HUES6 (cell line): Measurements from ENCODE around the gene ZFAND2B.

ENCODE experiments used
- H3K27ac ChIP-seq: 2 replicates; pipeline ENCODE4 v1.7.0; 2013; ENCODE audit warnings: low read depth, mild to moderate bottlenecking, low read length, inconsistent platforms
- H3K27me3 ChIP-seq: 2 replicates; pipeline ENCODE4 v1.6.1; 2013; ENCODE audit warnings: low read length; ENCODE audit not compliant: control insufficient read depth, insufficient read depth
- H3K36me3 ChIP-seq: 2 replicates; pipeline ENCODE4 v1.6.1; 2013; ENCODE audit warnings: low read length; ENCODE audit not compliant: control insufficient read depth, insufficient read depth
- H3K4me1 ChIP-seq: 2 replicates; pipeline ENCODE4 v1.6.1; 2013; ENCODE audit warnings: low read length; ENCODE audit not compliant: control insufficient read depth, insufficient read depth
- H3K4me3 ChIP-seq: 2 replicates; pipeline ENCODE4 v1.5.1; 2013; ENCODE audit warnings: low read depth, low read length
- H3K9ac ChIP-seq: one replicate; pipeline ENCODE4 v1.6.1; 2013; ENCODE audit warnings: mild to moderate bottlenecking, low read length
- H3K9me3 ChIP-seq: 2 replicates; pipeline ENCODE4 v1.6.1; 2013; ENCODE audit warnings: low read depth, low read length; ENCODE audit not compliant: control insufficient read depth, insufficient read depth

The ZFAND2B gene

GRCh38 chr2:219206328-219207133 is at the start of gene ZFAND2B:
TSS of gene ZFAND2B (plus strand) at chr2:219206782. CDS start at chr2:219206988, 206 bp downstream.
- no peak within 1 kb of the TSS for H3K27ac ChIP-seq
- H3K27me3 ChIP-seq: no peaks in the 10 kb centered on the region
- H3K36me3 ChIP-seq: peaks cover 38% of the 10 kb centered on the region
- H3K4me3 ChIP-seq: peak within 1 kb of the TSS; percentile 78
- H3K9me3 ChIP-seq: 0 out of 2 replicates have a peak, but pooled peaks cover 2% of the 10 kb centered on the region
- H3K9ac ChIP-seq: peak within 1 kb of the TSS; percentile 55
- peaks cover 8% of the 10 kb centered on the region for H3K4me1 ChIP-seq

DNA sequence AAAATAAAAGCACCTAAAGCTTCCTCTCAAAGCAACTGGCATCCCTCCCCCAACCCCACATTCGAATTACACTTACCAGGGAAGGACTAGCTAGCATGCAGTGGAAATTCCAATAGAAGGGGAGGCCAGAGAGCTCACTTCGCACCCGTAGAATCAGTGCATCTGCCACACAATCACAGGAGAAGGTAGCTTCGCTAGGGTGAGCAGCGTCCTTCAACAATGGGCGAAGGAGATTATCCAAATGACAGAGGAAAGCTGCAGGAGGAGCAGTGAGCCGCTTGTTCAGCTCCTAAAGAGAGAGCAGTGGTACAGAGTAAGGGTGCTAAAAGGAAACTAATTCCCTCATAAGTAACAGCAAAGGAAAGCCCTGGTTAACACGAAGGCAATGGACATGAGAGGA is 49.2 kb upstream of the ZFAND2B start:
- peaks cover 12% of the 10 kb centered on the region; the same call in 1 of the 2 replicates for H3K4me1 ChIP-seq
- H3K27me3 ChIP-seq: peaks cover 11% of the 10 kb centered on the region
- H3K9me3 ChIP-seq: no peaks in the 10 kb centered on the region
- no peak overlapping the region for H3K4me3 ChIP-seq
- H3K9ac ChIP-seq: no peak overlapping the region
- H3K36me3 ChIP-seq: no peaks in the 10 kb centered on the region
- H3K27ac ChIP-seq: no peak overlapping the region

GRCh38 chr2:219158025-219158424 is 48.6 kb upstream of the ZFAND2B start:
- Histone ChIP-seq H3K27me3 (peaks cover 15% of the 10 kb centered on the region), H3K9me3 (no peaks in the 10 kb centered on the region), H3K9ac (no peak overlapping the region), H3K27ac (no peak overlapping the region), H3K4me1 (peaks cover 12% of the 10 kb centered on the region; the same call in 1 of the 2 replicates), H3K36me3 (no peaks in the 10 kb centered on the region), H3K4me3 (no peak overlapping the region)

DNA sequence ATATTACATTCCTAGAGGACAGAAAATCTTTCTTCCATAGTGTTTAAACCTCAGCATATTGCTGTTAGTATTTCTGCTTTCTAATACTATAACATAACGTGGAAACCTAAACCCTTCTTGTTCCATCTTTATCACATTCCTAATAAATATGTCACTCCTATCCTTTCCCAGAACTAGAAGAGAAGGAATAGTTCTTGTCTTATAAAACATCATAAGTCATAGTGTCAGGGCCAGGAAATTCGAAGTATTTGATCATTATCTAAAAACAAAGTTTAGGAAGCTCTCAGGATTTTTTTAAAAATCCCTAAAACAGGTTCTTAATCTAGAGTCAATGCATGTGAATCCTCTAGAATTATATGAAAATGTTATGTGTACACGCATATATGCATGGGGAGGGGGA is 48.0 kb upstream of the ZFAND2B start:
- Histone ChIP-seq H3K36me3 (no peaks in the 10 kb centered on the region), H3K4me3 (no peak overlapping the region), H3K4me1 (peaks cover 12% of the 10 kb centered on the region; the same call in 1 of the 2 replicates), H3K9ac (no peak overlapping the region), H3K27ac (no peak overlapping the region), H3K27me3 (peaks cover 15% of the 10 kb centered on the region), H3K9me3 (no peaks in the 10 kb centered on the region)

GRCh38 chr2:219159771-219160185 is 46.8 kb upstream of the ZFAND2B start:
- Histone ChIP-seq H3K4me1 (peaks cover 12% of the 10 kb centered on the region; the same call in 1 of the 2 replicates), H3K27ac (no peak overlapping the region), H3K9me3 (no peaks in the 10 kb centered on the region), H3K27me3 (peaks cover 15% of the 10 kb centered on the region), H3K36me3 (no peaks in the 10 kb centered on the region), H3K9ac (peak overlapping the region; percentile 29), H3K4me3 (peak overlapping the region; percentile 84)

GRCh38 chr2:219160186-219161017 is 46.2 kb upstream of the ZFAND2B start, which contains the start of gene NHEJ1:
TSS of gene NHEJ1 (minus strand) at chr2:219160815. CDS start at chr2:219158362, 2,453 bp downstream.
- no peaks in the 10 kb centered on the region for H3K9me3 ChIP-seq
- H3K9ac ChIP-seq: peak within 1 kb of the TSS; percentile 90
- H3K27me3 ChIP-seq: peaks cover 15% of the 10 kb centered on the region
- 0 out of 2 replicates have a peak within 1 kb of the TSS, but pooled peaks have one; percentile 38 for H3K27ac ChIP-seq
- H3K4me1 ChIP-seq: peaks cover 12% of the 10 kb centered on the region; the same call in 1 of the 2 replicates
- H3K36me3 ChIP-seq: no peaks in the 10 kb centered on the region
- peak within 1 kb of the TSS; percentile 84 for H3K4me3 ChIP-seq

GRCh38 chr2:219161097-219161496 is 45.5 kb upstream of the ZFAND2B start:
- Histone ChIP-seq H3K4me3 (peak overlapping the region; percentile 84), H3K36me3 (no peaks in the 10 kb centered on the region), H3K27ac (no peak overlapping the region), H3K9me3 (no peaks in the 10 kb centered on the region), H3K9ac (peak overlapping the region; percentile 19), H3K27me3 (peaks cover 15% of the 10 kb centered on the region), H3K4me1 (peaks cover 12% of the 10 kb centered on the region; the same call in 1 of the 2 replicates)

- Histone ChIP-seq H3K27ac (no peak overlapping the region), H3K4me3 (no peak overlapping the region), H3K27me3 (peaks cover 15% of the 10 kb centered on the region), H3K4me1 (peaks cover 4% of the 10 kb centered on the region; the same call in 1 of the 2 replicates), H3K36me3 (no peaks in the 10 kb centered on the region), H3K9ac (no peak overlapping the region), H3K9me3 (no peaks in the 10 kb centered on the region)
Observed at GRCh38 chr2:219163156-219163555, 43.4 kb upstream of the ZFAND2B start.

DNA sequence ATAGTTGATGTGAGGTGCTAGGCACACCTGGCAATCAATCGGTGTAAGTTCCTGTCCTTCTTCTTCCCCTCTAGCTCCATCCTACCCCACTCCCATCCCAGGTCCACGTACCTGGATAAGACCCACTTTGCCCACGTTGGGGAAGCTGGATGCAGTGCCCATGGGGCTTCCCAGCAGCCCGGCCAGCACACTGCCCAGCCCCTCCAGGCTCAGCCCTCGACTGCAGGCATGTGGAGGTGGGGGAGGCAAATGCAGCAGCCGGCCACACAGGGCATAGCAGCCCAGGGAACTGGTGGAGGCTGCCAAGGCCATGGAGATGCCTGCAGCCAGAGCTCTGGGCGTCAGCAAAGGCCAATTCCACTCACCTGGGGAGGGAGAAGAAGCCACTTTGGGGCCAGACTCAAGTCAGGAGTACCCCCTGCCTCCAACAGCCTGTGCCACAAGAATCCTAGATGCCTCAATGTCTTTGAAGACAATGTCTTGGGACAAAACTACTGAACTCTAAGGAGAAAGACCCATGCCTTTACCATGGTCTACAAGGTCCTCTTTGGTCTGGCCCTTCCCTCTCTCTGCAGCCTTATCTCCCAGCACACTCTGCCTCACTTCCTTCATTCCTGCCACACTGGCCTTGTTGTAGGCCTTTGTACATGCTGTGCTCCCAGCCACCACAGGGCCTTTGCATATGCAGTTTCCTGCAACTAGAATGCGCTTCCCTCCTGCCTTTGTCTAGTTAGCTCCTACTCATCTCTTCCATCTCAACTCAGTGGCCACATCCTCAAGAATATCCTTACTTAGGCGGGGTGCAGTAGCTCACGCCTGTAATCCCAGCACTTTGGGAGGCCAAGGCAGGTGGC is 41.3 kb upstream of the ZFAND2B start:
- no peak overlapping the region for H3K9ac ChIP-seq
- H3K36me3 ChIP-seq: no peaks in the 10 kb centered on the region
- H3K4me1 ChIP-seq: peaks cover 4% of the 10 kb centered on the region; the same call in 1 of the 2 replicates
- H3K27me3 ChIP-seq: peaks cover 15% of the 10 kb centered on the region
- no peak overlapping the region for H3K4me3 ChIP-seq
- H3K27ac ChIP-seq: no peak overlapping the region
- no peaks in the 10 kb centered on the region for H3K9me3 ChIP-seq

- no peak overlapping the region for H3K4me3 ChIP-seq
- H3K36me3 ChIP-seq: peaks cover 7% of the 10 kb centered on the region; the same call in 1 of the 2 replicates
- peaks cover 3% of the 10 kb centered on the region; the same call in 1 of the 2 replicates for H3K4me1 ChIP-seq
- no peaks in the 10 kb centered on the region for H3K27me3 ChIP-seq
- H3K9me3 ChIP-seq: no peaks in the 10 kb centered on the region
- no peak overlapping the region for H3K27ac ChIP-seq
- H3K9ac ChIP-seq: no peak overlapping the region
Observed at GRCh38 chr2:219167997-219168396, 38.6 kb upstream of the ZFAND2B start.
